K562 (cell line): ENCODE results near the gene HOXD13. TPM values are rescaled to one million over a fixed set of nuclear protein-coding genes. Genes with fewer than 3 reads are reported as not detected.

ENCODE experiments used
- ELF1 ChIP-seq: fragments of 200-800 bp; sonication (Bioruptor generic); IDR thresholded peaks from 2 replicates; pipeline ENCODE4 v1.6.1; 2016; ENCODE audit warnings: missing genetic modification characterization, missing compliant biosample characterization
- JUND ChIP-seq, 2 experiments: IDR thresholded peaks; 2 replicates in 1 of 2; 3 replicates in 1 of 2; pipeline ENCODE4 v1.6.1; 2011; ENCODE audit warnings: borderline replicate concordance in 2 of 2, low read depth in 2 of 2, low read length in 2 of 2, improper control_type of control experiment in 1 of 2, missing biosample characterization in 1 of 2, missing genetic modification characterization in 1 of 2, missing genetic modification reagents in 1 of 2
- MAX ChIP-seq: sonication (generic); formaldehyde crosslinking; IDR thresholded peaks from 2 replicates; pipeline ENCODE4 v1.9.0; 2022; ENCODE audit warnings: mild to moderate bottlenecking, missing genetic modification reagents
- NR0B1 ChIP-seq: fragments of 450-650 bp; IDR thresholded peaks from one replicate; pipeline ENCODE4 v1.6.1; 2018; ENCODE audit warnings: mild to moderate bottlenecking, moderate library complexity; ENCODE audit not compliant: partially characterized antibody
- RAD21 ChIP-seq, 2 experiments: fragments of 250-450 bp in 1 of 2; fragments of 450-650 bp in 1 of 2; sonication (Bioruptor Pico) in 1 of 2; formaldehyde crosslinking in 1 of 2; IDR thresholded peaks in 1 of 2; conservative IDR thresholded peaks in 1 of 2; 2 replicates each; pipeline versions ENCODE4 v1.4.0 to v1.8.0; 2020 to 2022; ENCODE audit warnings: mild to moderate bottlenecking in 2 of 2, moderate library complexity in 1 of 2
- RBM14 ChIP-seq: fragments of 200-400 bp; formaldehyde crosslinking; IDR thresholded peaks from 2 replicates; pipeline ENCODE4 v1.6.1; 2018; ENCODE audit warnings: low read depth, mild to moderate bottlenecking, low read length, moderate library complexity, borderline replicate concordance; ENCODE audit not compliant: insufficient read depth
- SIRT6 ChIP-seq: IDR thresholded peaks from one replicate; pipeline ENCODE4 v1.6.1; 2012; ENCODE audit warnings: low read depth, mild to moderate bottlenecking, control low read depth, inconsistent platforms, low read length, moderate library complexity
- SRSF9 ChIP-seq: fragments of 200-400 bp; formaldehyde crosslinking; IDR thresholded peaks from 2 replicates; pipeline ENCODE4 v1.6.1; 2017; ENCODE audit warnings: low read depth, low read length, borderline replicate concordance
- THAP12 ChIP-seq: fragments of 250-450 bp; sonication (Bioruptor Pico); IDR thresholded peaks from 2 replicates; pipeline ENCODE4 v1.9.0; 2021; ENCODE audit warnings: mild to moderate bottlenecking, inconsistent platforms
- ZBTB9 ChIP-seq: fragments of 450-650 bp; formaldehyde crosslinking; IDR thresholded peaks from 2 replicates; pipeline ENCODE4 v1.4.0; 2020; ENCODE audit warnings: mild to moderate bottlenecking, moderate library complexity
- ZC3H11A ChIP-seq: IDR thresholded peaks from 2 replicates; pipeline ENCODE4 v1.6.1; 2012; ENCODE audit warnings: low read depth, low read length, improper control_type of control experiment
- ZKSCAN1 ChIP-seq: fragments of 150-350 bp; IDR thresholded peaks from 2 replicates; pipeline ENCODE4 v1.6.1; 2016; ENCODE audit warnings: low read depth, low read length
- ZKSCAN8 ChIP-seq: fragments of 200-800 bp; sonication (Bioruptor generic); IDR thresholded peaks from 2 replicates; pipeline ENCODE4 v1.6.1; 2016; ENCODE audit warnings: missing genetic modification characterization, missing compliant biosample characterization
- ZNF121 ChIP-seq: sonication (generic); formaldehyde crosslinking; conservative IDR thresholded peaks from 2 replicates; pipeline ENCODE4 v1.8.0; 2022; ENCODE audit warnings: missing genetic modification reagents
- ZNF263 ChIP-seq: sonication (generic); formaldehyde crosslinking; IDR thresholded peaks from 2 replicates; pipeline ENCODE4 v1.8.0; 2022; ENCODE audit warnings: mild to moderate bottlenecking, missing genetic modification reagents, borderline replicate concordance
- ZNF764 ChIP-seq: fragments of 250-450 bp; sonication (Bioruptor Pico); IDR thresholded peaks from 2 replicates; pipeline ENCODE4 v1.4.0; 2020; ENCODE audit warnings: low read depth, mild to moderate bottlenecking, moderate library complexity
- polyA plus RNA-seq, 8 experiments: library from polyadenylated mRNA; depleted of rRNA in 4 of 8; stranded (reverse) in 5 of 8; unstranded in 3 of 8; fragments of >200 nt; fragmentation: Nextera tagmentation in 2 of 8; fragmentation: Illumina TruSeq in 1 of 8; extraction: Ambion mirVana in 2 of 8; extraction: Trizol in 1 of 8; gene quantifications; 2 replicates each; pipeline versions ENCODE4 v1.2.1 to v1.2.3, GENCODE V29; 2011 to 2014; ENCODE audit warnings: inconsistent platforms in 1 of 8, missing spikeins in 1 of 8
- total RNA-seq, 7 experiments: library from RNA; depleted of rRNA in 6 of 7; stranded (reverse); fragments of >200 nt in 6 of 7; fragmentation: Illumina TruSeq in 2 of 7; extraction: Trizol in 2 of 7; gene quantifications; 2 replicates each; pipeline versions ENCODE4 v1.2.1 to v1.2.3, GENCODE V29; 2011 to 2021; ENCODE audit warnings: low replicate concordance in 1 of 7

The HOXD13 gene
- total and polyA plus RNA-seq, 9 of the 15 experiments (the other 6 are each of a cell fraction or from before 2014, with no cell fraction given), result 0.03 to 0.04 TPM; not detected in 7

- no peak for TF ChIP-seq RBM14
- 0 out of 2 replicates have a peak, but pooled peaks have one; percentile 21 for TF ChIP-seq JUND (IDR thresholded peaks at IDR 0.05; ENCODE audit: borderline replicate concordance, low read depth, low read length)
- no peak for TF ChIP-seq JUND (tag; IDR thresholded peaks at IDR 0.05; ENCODE audit: borderline replicate concordance, low read depth, low read length)
- no peak for TF ChIP-seq ZKSCAN8
- peak; percentile 95 to 96 for TF ChIP-seq RAD21 (CRISPR knock-in tag; conservative IDR thresholded peaks at IDR 0.05 in 1 of 2, IDR thresholded peaks at IDR 0.05 in 1 of 2)
- TF ChIP-seq ZNF764 (CRISPR knock-in tag), result no peak
- no peak for TF ChIP-seq SIRT6
- TF ChIP-seq ZC3H11A, result no peak
- no peak for TF ChIP-seq ZNF121
- no peak for TF ChIP-seq SRSF9
- TF ChIP-seq ZNF263, result no peak
- no peak for TF ChIP-seq NR0B1
- no peak for TF ChIP-seq ZBTB9 (CRISPR knock-in tag)
- TF ChIP-seq MAX (CRISPR knock-in tag), result no peak; the same call in 1 of the 2 replicates
- no peak for TF ChIP-seq ZKSCAN1
- TF ChIP-seq THAP12 (CRISPR knock-in tag), result 0 out of 2 replicates have a peak, but pooled peaks have one; percentile 36
- TF ChIP-seq ELF1 (tag), result peak; percentile 17; the same call in 1 of the 2 replicates
These were observed 4.7 kb downstream of the HOXD13 start (continued) for GRCh38 chr2:176096986-176097819.
